Activated naive CD8-positive, alpha-beta T cell (primary cell): ENCODE results near the gene PCNP.
"Not testable (repeated sequence)": the region's sequence is repeated elsewhere in the genome, so short reads cannot be mapped to it uniquely, and the experiment has no call there.

Source experiments
- H3K27ac Mint-ChIP-seq: one replicate; pipeline ENCODE4 v1.8.0; 2021; ENCODE audit warnings: mixed read lengths
- H3K27me3 Mint-ChIP-seq: one replicate; pipeline ENCODE4 v1.8.0; 2021; ENCODE audit warnings: mixed read lengths
- H3K36me3 Mint-ChIP-seq: one replicate; pipeline ENCODE4 v1.8.0; 2021; ENCODE audit warnings: mixed read lengths
- H3K4me1 Mint-ChIP-seq: one replicate; pipeline ENCODE4 v1.8.0; 2021; ENCODE audit warnings: low read depth, mixed read lengths
- H3K4me3 Mint-ChIP-seq: one replicate; pipeline ENCODE4 v1.8.0; 2021; ENCODE audit warnings: mild to moderate bottlenecking, mixed read lengths
- H3K9me3 Mint-ChIP-seq: one replicate; pipeline ENCODE4 v1.8.0; 2021; ENCODE audit warnings: low read depth, mixed read lengths

PCNP gene

GRCh38 chr3:101634591-101635196 is 60.7 kb downstream of the PCNP start:
- H3K36me3 Mint-ChIP-seq: no peaks in the 10 kb centered on the region
- H3K4me3 Mint-ChIP-seq: no peak overlapping the region
- no peaks in the 10 kb centered on the region for H3K9me3 Mint-ChIP-seq
- no peak overlapping the region for H3K27ac Mint-ChIP-seq
- no peaks in the 10 kb centered on the region for H3K27me3 Mint-ChIP-seq
- H3K4me1 Mint-ChIP-seq: peaks cover 3% of the 10 kb centered on the region

GRCh38 chr3:101635345-101635744 is 61.4 kb downstream of the PCNP start:
- no peaks in the 10 kb centered on the region for H3K36me3 Mint-ChIP-seq
- no peaks in the 10 kb centered on the region for H3K9me3 Mint-ChIP-seq
- no peak overlapping the region for H3K4me3 Mint-ChIP-seq
- H3K4me1 Mint-ChIP-seq: peaks cover 3% of the 10 kb centered on the region
- no peak overlapping the region for H3K27ac Mint-ChIP-seq
- no peaks in the 10 kb centered on the region for H3K27me3 Mint-ChIP-seq

DNA sequence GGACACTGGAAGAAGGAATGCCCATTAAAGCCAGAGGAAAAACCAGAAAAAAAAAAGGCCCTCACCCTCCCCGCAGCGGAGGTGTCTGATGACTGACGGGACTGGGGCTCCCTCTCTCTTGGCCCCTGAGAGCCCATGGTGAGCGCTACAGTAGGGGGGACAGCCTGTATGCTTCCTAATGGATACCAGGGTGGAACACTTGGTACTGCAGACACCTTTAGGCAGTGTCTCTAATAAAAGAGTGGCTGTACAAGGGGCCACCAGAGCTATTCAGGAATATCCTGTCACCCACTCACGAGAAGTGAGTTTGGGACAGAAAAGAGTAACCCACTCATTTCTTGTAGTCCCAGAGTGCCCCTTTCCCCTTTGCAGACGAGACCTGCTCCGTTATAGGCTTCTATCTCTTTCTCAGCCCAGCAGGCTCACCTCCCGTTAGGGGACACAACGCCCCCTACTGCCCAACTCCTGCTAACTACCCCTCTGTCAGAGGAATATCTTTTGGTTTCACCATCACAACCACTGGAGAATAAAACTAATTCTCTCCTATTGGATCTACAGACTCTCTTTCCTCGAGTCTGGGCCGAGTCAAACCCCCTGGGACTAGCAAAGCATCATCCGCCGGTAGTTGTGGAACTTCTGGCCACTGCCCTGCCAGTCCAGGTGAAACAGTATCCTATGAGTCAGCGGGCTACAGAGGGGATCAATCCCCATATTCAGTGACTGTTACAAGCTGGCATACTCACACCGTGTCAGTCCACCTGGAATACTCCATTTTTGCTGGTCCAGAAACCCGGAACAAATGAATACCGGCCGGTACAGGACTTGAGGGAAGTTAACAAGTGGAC is 62.2 kb downstream of the PCNP start:
- H3K27ac Mint-ChIP-seq: no peak overlapping the region
- no peaks in the 10 kb centered on the region for H3K9me3 Mint-ChIP-seq
- H3K36me3 Mint-ChIP-seq: no peaks in the 10 kb centered on the region
- H3K27me3 Mint-ChIP-seq: no peaks in the 10 kb centered on the region
- H3K4me1 Mint-ChIP-seq: peaks cover 3% of the 10 kb centered on the region
- no peak overlapping the region for H3K4me3 Mint-ChIP-seq

GRCh38 chr3:101637451-101637850 is 63.5 kb downstream of the PCNP start:
- Mint-ChIP-seq H3K4me1 (peaks cover 3% of the 10 kb centered on the region), H3K9me3 (no peaks in the 10 kb centered on the region), H3K36me3 (no peaks in the 10 kb centered on the region), H3K4me3 (no peak overlapping the region), H3K27ac (no peak overlapping the region), H3K27me3 (no peaks in the 10 kb centered on the region)

- peaks cover 7% of the 10 kb centered on the region for H3K4me1 Mint-ChIP-seq
- no peak overlapping the region for H3K4me3 Mint-ChIP-seq
- H3K27ac Mint-ChIP-seq: no peak overlapping the region
- no peaks in the 10 kb centered on the region for H3K9me3 Mint-ChIP-seq
- no peaks in the 10 kb centered on the region for H3K27me3 Mint-ChIP-seq
- no peaks in the 10 kb centered on the region for H3K36me3 Mint-ChIP-seq
Observed at GRCh38 chr3:101638261-101638745, 64.3 kb downstream of the PCNP start.

GRCh38 chr3:101639280-101639963 is 65.4 kb downstream of the PCNP start:
- Mint-ChIP-seq H3K4me3 (no peak overlapping the region), H3K36me3 (no peaks in the 10 kb centered on the region), H3K27ac (no peak overlapping the region)

DNA sequence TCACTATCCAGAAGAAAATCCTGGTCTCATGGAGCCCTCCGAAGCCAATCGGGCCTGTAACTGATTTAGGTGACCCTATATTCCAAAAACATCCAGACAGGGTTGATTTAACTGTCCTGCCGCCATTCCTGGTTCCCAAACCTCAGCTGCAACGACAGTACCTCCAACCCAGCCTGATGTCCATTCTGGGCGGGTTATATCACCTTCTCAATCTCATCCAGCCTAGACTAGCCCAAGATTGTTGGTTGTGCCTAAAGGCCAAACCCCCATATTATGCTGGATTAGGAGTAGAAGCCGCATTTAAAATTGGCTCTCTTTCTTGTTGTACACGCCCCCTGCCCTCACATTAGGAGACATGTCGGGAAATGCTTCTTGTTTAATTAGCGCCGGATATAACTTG is 66.3 kb downstream of the PCNP start:
- Mint-ChIP-seq H3K27ac (no peak overlapping the region), H3K27me3 (no peaks in the 10 kb centered on the region), H3K4me1 (peaks cover 23% of the 10 kb centered on the region), H3K36me3 (no peaks in the 10 kb centered on the region), H3K4me3 (no peak overlapping the region), H3K9me3 (no peaks in the 10 kb centered on the region)

More at GRCh38 chr3:101639280-101639963, 65.4 kb downstream of the PCNP start:
- Mint-ChIP-seq H3K9me3 (no peaks in the 10 kb centered on the region), H3K4me1 (peaks cover 18% of the 10 kb centered on the region), H3K27me3 (no peaks in the 10 kb centered on the region)

- not testable (repeated sequence) for H3K36me3 Mint-ChIP-seq, H3K9me3 Mint-ChIP-seq, H3K27me3 Mint-ChIP-seq, H3K4me3 Mint-ChIP-seq, H3K27ac Mint-ChIP-seq
- H3K4me1 Mint-ChIP-seq: peaks cover 27% of the 10 kb centered on the region
Observed at GRCh38 chr3:101641397-101642115, 67.6 kb downstream of the PCNP start.

DNA sequence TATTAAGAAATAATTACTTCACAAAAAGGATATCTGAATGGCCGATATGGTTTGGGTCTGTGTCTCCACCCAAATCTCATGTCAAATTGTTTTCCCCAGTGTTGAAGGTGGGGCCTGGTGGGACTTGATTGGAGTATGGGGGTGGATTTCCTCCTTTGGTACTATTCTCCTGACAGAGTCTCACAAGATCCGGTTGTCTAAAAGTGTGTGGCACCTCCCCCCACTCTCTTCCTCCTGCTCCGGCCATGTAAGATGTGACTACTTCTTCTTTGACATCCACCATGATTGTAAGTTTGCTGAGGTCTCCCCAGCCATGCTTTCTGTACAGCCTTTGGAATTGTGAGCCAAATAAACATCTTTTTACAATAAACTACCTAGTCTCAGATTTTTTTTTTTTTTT is 68.5 kb downstream of the PCNP start:
- no peak overlapping the region for H3K4me3 Mint-ChIP-seq
- no peak overlapping the region for H3K27ac Mint-ChIP-seq
- H3K27me3 Mint-ChIP-seq: no peaks in the 10 kb centered on the region
- H3K9me3 Mint-ChIP-seq: no peaks in the 10 kb centered on the region
- H3K36me3 Mint-ChIP-seq: peaks cover 2% of the 10 kb centered on the region
- H3K4me1 Mint-ChIP-seq: peaks cover 27% of the 10 kb centered on the region

DNA sequence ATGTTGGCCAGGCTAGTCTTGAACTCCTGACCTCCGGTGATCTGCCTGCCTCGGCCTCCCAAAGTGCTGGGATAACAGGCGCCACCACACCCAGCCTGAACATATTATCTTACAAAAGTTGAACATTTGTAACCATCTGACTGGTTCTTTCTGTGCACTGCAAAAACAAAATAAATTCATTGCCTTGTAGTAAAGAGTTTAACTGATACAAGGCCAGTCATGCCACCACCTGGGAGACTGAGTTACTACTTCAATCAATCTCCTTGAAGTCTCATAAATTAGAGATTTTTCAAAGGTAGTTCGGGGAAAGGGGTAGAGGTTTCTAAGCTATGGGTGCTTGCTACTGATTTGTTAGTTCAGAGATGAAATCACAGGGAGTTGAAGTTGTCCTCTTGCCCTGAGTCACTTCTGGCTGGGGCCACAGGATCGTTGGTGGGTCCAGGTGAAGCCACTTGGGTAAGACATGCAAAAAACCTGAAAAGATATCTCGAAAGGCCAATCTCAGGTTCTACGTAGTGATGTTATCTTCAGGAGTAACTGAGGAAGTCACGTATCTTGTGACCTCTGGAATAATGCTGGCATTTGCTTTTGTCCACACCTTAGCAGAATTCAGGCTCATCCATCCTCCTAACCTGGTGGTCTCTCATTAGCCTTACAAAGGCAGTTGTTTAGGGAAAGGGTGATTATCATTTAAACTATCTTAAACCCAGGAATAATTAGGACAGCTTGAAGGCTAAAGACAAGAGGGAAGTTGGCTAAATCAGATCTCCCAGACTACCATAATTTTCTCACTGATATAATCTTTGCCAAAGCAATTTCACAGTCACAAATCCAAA is 69.2 kb downstream of the PCNP start:
- Mint-ChIP-seq H3K27me3 (no peaks in the 10 kb centered on the region), H3K4me1 (peaks cover 27% of the 10 kb centered on the region), H3K4me3 (peak overlapping the region; percentile 32), H3K9me3 (no peaks in the 10 kb centered on the region), H3K36me3 (peaks cover 2% of the 10 kb centered on the region), H3K27ac (peak overlapping the region; percentile 84)
